Left ventricle myocardium inferior (tissue), 1 donor: ENCODE measurements around the gene CTCF. TPM values are rescaled to one million over a fixed set of nuclear protein-coding genes. Genes with fewer than 3 reads are reported as not detected.
"Not testable (repeated sequence)": the region's sequence is repeated elsewhere in the genome, so short reads cannot be mapped to it uniquely, and the experiment has no call there.

Experiments
- DNase-seq: peaks from one replicate; pipeline ENCODE4 v3.0.0-alpha.2; 2020
- H3K27ac ChIP-seq: fragments of 200-600 bp; replicated peaks from 2 replicates; pipeline ENCODE4 v1.8.0; 2021
- H3K27me3 ChIP-seq: fragments of 200-600 bp; 2 replicates; pipeline ENCODE4 v1.8.0; 2021; ENCODE audit warnings: low read depth
- H3K36me3 ChIP-seq: fragments of 200-600 bp; 2 replicates; pipeline ENCODE4 v1.8.0; 2021
- H3K4me1 ChIP-seq: fragments of 200-600 bp; 2 replicates; pipeline ENCODE4 v1.8.0; 2021
- H3K4me3 ChIP-seq: fragments of 200-600 bp; 2 replicates; pipeline ENCODE4 v1.8.0; 2021; ENCODE audit warnings: mild to moderate bottlenecking, moderate library complexity
- H3K9me3 ChIP-seq: fragments of 200-600 bp; replicated peaks from 2 replicates; pipeline ENCODE4 v1.8.0; 2021
- intact Hi-C: fragments of 100-400 bp; cut with micrococcal nuclease; formaldehyde crosslinking; loops from one replicate; pipeline ENCODE4 v1.11.0; 2022
- total RNA-seq: library from RNA; stranded (reverse); fragmentation: NEBNext Ultra II Directional; extraction: Animal tissue kit (Norgen Biotek cat#: 25700); gene quantifications from one replicate; pipeline ENCODE4 v1.2.1, GENCODE V29; 2021
- TF ChIP-seq, protein P1 (sequence below): fragments of 200-600 bp; IDR thresholded peaks from 2 replicates; pipeline ENCODE4 v1.8.0; 2021; ENCODE audit warnings: antibody characterized with exemption, mild to moderate bottlenecking, borderline replicate concordance
- donor health status: DM: no; HTN: yes; CAD: no; lungs with severe emphysema.

The CTCF gene
- total RNA-seq, 1 donor from 2014 or later, result 26.1 TPM

DNA sequence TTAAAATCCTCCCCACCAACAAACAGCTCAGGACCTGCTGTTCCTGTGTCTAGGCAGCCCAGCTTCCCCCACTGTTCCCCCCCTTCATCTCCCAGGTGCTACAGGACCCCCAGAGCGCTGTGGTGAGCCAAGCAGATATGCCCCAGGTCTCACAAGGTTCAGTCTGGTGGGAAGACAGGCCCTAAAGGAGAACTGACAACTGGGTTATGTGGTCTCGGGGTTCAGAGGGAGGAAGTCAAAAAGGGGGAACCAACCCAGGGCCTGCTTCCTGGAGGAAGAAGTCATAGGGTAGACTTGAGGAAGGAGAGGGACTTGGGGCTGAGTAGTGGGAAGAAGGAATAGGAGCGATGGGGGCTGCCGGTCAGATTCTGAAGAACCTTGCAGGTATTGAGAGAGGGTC lies 31.1 kb upstream of the CTCF start:
- TF ChIP-seq, protein P1, sequence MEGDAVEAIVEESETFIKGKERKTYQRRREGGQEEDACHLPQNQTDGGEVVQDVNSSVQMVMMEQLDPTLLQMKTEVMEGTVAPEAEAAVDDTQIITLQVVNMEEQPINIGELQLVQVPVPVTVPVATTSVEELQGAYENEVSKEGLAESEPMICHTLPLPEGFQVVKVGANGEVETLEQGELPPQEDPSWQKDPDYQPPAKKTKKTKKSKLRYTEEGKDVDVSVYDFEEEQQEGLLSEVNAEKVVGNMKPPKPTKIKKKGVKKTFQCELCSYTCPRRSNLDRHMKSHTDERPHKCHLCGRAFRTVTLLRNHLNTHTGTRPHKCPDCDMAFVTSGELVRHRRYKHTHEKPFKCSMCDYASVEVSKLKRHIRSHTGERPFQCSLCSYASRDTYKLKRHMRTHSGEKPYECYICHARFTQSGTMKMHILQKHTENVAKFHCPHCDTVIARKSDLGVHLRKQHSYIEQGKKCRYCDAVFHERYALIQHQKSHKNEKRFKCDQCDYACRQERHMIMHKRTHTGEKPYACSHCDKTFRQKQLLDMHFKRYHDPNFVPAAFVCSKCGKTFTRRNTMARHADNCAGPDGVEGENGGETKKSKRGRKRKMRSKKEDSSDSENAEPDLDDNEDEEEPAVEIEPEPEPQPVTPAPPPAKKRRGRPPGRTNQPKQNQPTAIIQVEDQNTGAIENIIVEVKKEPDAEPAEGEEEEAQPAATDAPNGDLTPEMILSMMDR, result no peak
- H3K4me3 ChIP-seq, result peak overlapping the region; percentile 88
- peak overlapping the region; percentile 95 for H3K27ac ChIP-seq
- no peaks in the 10 kb centered on the region for H3K36me3 ChIP-seq
- no peak for DNase-seq
- H3K27me3 ChIP-seq, result no peaks in the 10 kb centered on the region
- H3K9me3 ChIP-seq, result no peaks in the 10 kb centered on the region
- H3K4me1 ChIP-seq, result peaks cover 85% of the 10 kb centered on the region
- intact Hi-C loops, result no loop called here

DNA sequence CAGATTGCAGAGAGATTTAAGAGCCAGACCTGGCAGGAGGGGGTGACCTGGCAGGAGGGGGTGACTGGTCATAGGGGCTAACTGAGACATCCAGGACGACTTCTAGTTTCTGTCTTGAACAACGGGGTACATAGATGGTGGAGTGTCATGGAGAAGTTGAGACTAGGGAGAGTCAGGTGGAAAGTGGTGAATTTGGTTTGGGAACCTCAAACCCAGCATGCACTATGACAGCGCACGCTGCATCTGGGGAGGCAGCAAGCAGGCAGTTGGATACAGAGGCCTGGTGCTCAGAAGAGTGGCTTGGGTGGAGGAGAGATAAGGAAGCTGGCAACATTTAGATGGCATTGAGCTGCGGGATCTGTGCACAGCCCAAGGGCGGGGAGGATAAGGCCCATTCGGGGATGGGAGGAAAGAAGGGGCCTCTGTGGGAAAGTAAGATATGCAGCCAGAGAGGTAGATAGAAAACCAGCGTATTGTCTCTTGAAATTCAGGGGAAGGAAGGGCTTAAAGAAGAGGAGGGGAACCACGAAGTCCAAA lies 29.2 kb upstream of the CTCF start:
- Histone ChIP-seq H3K27ac (peak overlapping the region; percentile 52), H3K4me1 (peaks cover 98% of the 10 kb centered on the region), H3K36me3 (no peaks in the 10 kb centered on the region), H3K9me3 (no peaks in the 10 kb centered on the region), H3K4me3 (no peak overlapping the region), H3K27me3 (no peaks in the 10 kb centered on the region)
- no peak for DNase-seq
- intact Hi-C loops, result no loop called here
- TF ChIP-seq, protein P1, result no peak

DNA sequence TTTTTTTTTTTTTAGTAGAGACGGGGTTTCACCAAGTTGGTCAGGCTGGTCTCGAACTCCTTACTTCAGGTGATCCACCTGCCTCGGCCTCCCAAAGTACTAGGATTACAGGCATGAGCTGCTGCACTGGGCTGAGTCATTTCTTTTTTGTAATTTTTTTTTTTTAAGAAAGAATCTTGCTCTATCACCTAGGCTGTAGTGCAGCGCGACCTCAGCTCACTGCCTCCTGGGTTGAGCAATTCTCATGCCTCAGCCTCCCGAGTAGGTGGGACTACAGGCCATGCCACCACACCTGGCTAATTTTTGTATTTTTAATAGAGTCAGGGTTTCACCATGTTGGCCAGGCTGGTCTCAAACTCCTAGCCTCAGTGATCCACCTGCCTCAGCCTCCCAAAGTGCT lies 28.3 kb upstream of the CTCF start:
- intact Hi-C loops, H3K27me3 ChIP-seq: not testable (repeated sequence)
- H3K4me1 ChIP-seq, result peaks cover 100% of the 10 kb centered on the region

DNA sequence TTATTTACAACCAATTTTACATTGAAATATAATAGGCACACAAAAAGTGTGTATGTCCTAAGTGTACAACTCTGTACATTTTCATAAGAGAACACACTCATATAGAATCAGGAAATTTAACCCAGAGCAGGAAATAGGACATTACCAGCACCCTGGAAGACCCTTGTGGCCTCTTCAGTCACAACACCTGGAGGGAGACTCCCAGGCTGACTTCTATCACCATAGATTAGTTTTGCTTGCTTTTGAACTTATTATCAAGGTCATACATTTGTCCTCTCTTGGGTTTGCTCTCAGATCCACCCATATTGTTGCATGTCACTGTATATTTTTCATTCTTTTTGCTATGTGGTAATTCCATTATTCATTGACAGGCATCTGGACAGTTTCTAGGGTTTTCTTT lies 27.9 kb upstream of the CTCF start:
- Histone ChIP-seq H3K27me3 (no peaks in the 10 kb centered on the region), H3K36me3 (peaks cover 7% of the 10 kb centered on the region), H3K4me1 (peaks cover 100% of the 10 kb centered on the region), H3K4me3 (no peak overlapping the region), H3K27ac (peak overlapping the region; percentile 11), H3K9me3 (no peaks in the 10 kb centered on the region)
- intact Hi-C loops, result no loop called here
- no peak for DNase-seq
- TF ChIP-seq, protein P1, result no peak

More for the DNA sequence above, 28.3 kb upstream of the CTCF start:
- H3K36me3 ChIP-seq, DNase-seq, H3K9me3 ChIP-seq, H3K4me3 ChIP-seq: not testable (repeated sequence)
- H3K27ac ChIP-seq, result peak overlapping the region; percentile 11

DNA sequence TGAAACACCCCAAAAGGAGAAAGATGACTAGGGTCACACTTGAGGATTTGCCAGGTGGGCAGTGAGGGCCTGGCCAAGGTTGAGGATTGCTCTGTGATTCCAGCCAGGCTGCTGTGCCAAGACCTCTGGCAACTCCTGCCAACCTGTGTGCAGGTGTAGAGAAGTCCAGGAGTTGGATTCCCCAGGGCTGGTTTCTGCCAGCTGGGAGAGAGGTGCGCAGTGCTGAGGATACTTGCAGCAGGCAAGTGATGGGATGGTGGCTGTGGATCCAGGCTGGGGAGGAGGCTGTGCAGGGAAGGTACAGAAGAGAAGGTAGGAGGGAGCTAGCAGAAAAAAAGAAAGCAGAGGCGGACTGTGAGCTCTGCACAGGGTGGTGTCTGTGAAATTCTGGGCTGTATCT lies 27.1 kb upstream of the CTCF start:
- no peak for DNase-seq
- Histone ChIP-seq H3K27me3 (no peaks in the 10 kb centered on the region), H3K4me1 (peaks cover 100% of the 10 kb centered on the region), H3K9me3 (no peaks in the 10 kb centered on the region), H3K27ac (no peak overlapping the region), H3K36me3 (peaks cover 15% of the 10 kb centered on the region), H3K4me3 (no peak overlapping the region)
- TF ChIP-seq, protein P1, result no peak
- intact Hi-C loops, result no loop called here

DNA sequence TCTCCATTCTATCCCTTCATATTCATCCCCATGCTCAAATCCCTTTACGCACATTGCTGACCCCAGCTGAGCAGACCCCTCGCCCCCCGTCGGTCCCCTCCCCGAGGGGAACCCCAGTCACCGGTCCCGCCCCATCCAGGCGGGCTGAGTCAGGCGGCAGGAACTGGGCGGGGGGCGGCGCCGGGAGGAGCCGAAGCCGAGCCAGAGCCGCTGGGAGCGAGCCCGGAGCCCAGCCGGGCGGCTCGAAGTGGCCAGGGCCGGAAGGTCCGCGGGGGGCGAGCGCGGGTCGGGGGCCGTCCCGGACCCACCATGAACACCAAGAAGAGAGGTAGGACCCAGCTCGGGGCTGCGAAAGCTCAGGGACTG lies 25.1 kb upstream of the CTCF start:
- intact Hi-C loops, result no loop called here

More for the DNA sequence above, 25.1 kb upstream of the CTCF start:
- peak overlapping the region; percentile 99 for H3K27ac ChIP-seq
- no peaks in the 10 kb centered on the region for H3K9me3 ChIP-seq
- peak; percentile 79 for DNase-seq
- H3K36me3 ChIP-seq, result peaks cover 35% of the 10 kb centered on the region
- no peaks in the 10 kb centered on the region for H3K27me3 ChIP-seq
- peak overlapping the region; percentile 90 for H3K4me3 ChIP-seq
- TF ChIP-seq, protein P1, result no peak
- H3K4me1 ChIP-seq, result peaks cover 100% of the 10 kb centered on the region
